Measurements from ENCODE around the gene METTL15.
"Not testable (repeated sequence)": the region's sequence is repeated elsewhere in the genome, so short reads cannot be mapped to it uniquely, and the experiment has no call there.

The METTL15 gene

GRCh38 chr11:28259177-28259843, 151.1 kb downstream of the METTL15 start:
- no peak for DNase-seq (ENCODE audit: low spot score)
- in situ Hi-C loops (cut with MboI; ENCODE audit: low sequenced_read_pairs, unreplicated experiment), result no loop called here
- TF ChIP-seq, protein P1, sequence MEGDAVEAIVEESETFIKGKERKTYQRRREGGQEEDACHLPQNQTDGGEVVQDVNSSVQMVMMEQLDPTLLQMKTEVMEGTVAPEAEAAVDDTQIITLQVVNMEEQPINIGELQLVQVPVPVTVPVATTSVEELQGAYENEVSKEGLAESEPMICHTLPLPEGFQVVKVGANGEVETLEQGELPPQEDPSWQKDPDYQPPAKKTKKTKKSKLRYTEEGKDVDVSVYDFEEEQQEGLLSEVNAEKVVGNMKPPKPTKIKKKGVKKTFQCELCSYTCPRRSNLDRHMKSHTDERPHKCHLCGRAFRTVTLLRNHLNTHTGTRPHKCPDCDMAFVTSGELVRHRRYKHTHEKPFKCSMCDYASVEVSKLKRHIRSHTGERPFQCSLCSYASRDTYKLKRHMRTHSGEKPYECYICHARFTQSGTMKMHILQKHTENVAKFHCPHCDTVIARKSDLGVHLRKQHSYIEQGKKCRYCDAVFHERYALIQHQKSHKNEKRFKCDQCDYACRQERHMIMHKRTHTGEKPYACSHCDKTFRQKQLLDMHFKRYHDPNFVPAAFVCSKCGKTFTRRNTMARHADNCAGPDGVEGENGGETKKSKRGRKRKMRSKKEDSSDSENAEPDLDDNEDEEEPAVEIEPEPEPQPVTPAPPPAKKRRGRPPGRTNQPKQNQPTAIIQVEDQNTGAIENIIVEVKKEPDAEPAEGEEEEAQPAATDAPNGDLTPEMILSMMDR (IDR thresholded peaks at IDR 0.05; ENCODE audit: borderline replicate concordance, control extremely low read depth, extremely low read depth, insufficient read depth, missing control alignments), result no peak

GRCh38 chr11:28268925-28269324, 160.7 kb downstream of the METTL15 start:
- in situ Hi-C loops (cut with MboI; ENCODE audit: low sequenced_read_pairs, unreplicated experiment), result no loop called here
- TF ChIP-seq, protein P1 (IDR thresholded peaks at IDR 0.05; ENCODE audit: borderline replicate concordance, control extremely low read depth, extremely low read depth, insufficient read depth, missing control alignments), result no peak
- no peak for DNase-seq (ENCODE audit: low spot score)

GRCh38 chr11:28269586-28269985, 161.4 kb downstream of the METTL15 start:
- TF ChIP-seq, protein P1 (IDR thresholded peaks at IDR 0.05; ENCODE audit: borderline replicate concordance, control extremely low read depth, extremely low read depth, insufficient read depth, missing control alignments), result no peak
- in situ Hi-C loops (cut with MboI; ENCODE audit: low sequenced_read_pairs, unreplicated experiment), result no loop called here
- no peak for DNase-seq (ENCODE audit: low spot score)

DNA sequence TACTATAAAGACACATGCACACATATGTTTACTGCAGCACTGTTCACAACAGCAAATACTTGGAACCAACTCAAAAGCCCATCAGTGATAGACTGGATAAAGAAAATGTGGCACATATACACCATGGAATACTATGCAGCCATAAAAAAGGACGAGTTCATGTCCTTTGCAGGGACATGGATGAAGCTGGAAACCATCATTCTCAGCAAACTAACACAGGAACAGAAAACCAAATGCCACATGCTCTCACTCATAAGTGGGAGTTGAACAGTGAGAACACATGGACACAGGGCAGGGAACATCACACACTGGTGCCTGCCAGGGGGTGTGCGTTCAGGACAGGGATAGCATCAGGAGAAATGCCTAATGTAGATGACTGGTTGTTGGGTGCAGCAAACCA, 164.1 kb downstream of the METTL15 start:
- DNase-seq (ENCODE audit: low spot score); in situ Hi-C loops (cut with MboI; ENCODE audit: low sequenced_read_pairs, unreplicated experiment): not testable (repeated sequence)

DNA sequence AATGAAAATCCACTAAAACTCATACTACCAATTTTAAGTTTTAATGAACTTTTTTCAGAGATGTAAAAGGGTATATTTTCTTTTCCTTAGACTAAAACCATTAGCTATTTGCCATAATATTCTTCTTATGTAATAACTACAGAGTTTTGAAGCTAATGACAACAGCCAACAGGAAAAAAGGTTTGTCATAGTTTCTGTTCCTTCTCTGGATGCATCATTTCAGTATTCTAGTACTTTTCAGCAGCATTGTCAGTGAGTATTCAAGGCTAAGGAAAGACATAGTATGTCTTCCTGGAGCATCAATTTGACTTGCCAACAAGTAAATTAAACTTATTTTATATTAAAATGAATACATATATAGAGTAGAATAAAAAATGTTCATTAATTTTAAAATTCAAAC, 166.0 kb downstream of the METTL15 start:
- no peak for DNase-seq (ENCODE audit: low spot score)
- TF ChIP-seq, protein P1 (IDR thresholded peaks at IDR 0.05; ENCODE audit: borderline replicate concordance, control extremely low read depth, extremely low read depth, insufficient read depth, missing control alignments), result no peak
- in situ Hi-C loops (cut with MboI; ENCODE audit: low sequenced_read_pairs, unreplicated experiment), result no loop called here

GRCh38 chr11:28284196-28284595, 176.0 kb downstream of the METTL15 start:
- in situ Hi-C loops (cut with MboI; ENCODE audit: low sequenced_read_pairs, unreplicated experiment), result no loop called here
- DNase-seq (ENCODE audit: low spot score), result no peak
- TF ChIP-seq, protein P1 (IDR thresholded peaks at IDR 0.05; ENCODE audit: borderline replicate concordance, control extremely low read depth, extremely low read depth, insufficient read depth, missing control alignments), result no peak

GRCh38 chr11:28289444-28289843, 181.3 kb downstream of the METTL15 start:
- TF ChIP-seq, protein P1 (IDR thresholded peaks at IDR 0.05; ENCODE audit: borderline replicate concordance, control extremely low read depth, extremely low read depth, insufficient read depth, missing control alignments), result no peak
- DNase-seq (ENCODE audit: low spot score), result no peak
- in situ Hi-C loops (cut with MboI; ENCODE audit: low sequenced_read_pairs, unreplicated experiment), result no loop called here

DNA sequence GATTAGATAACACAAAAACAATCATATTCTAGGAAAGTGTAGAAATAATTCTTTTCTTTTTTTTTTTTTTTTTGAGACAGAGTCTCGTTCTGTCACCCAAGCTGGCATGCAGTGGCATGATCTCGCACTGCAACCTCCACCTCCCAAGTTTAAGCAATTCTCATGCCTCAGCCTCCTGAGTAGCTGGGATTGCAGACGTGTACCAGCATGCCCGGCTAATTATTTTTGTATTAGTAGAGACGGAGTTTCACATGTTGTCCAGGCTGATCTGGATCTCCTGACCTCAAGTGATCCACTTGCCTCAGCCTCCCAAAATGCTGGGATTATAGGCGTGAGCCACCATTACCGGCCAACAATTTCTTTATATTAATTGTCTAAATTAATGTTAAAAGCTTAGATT, 182.8 kb downstream of the METTL15 start:
- in situ Hi-C loops (cut with MboI; ENCODE audit: low sequenced_read_pairs, unreplicated experiment); DNase-seq (ENCODE audit: low spot score): not testable (repeated sequence)
